Liver (tissue), 9 donors: ENCODE results near the gene CT47A1. TPM values are rescaled to one million over a fixed set of nuclear protein-coding genes. Genes with fewer than 3 reads are reported as not detected.

Source experiments
- DNase-seq: peaks from one replicate; pipeline ENCODE4 v3.0.0-alpha.2; 2017; ENCODE audit warnings: low spot score
- H3K27ac ChIP-seq, 2 donors: one replicate each; pipeline ENCODE4 v1.7.0; 2013; ENCODE audit warnings: inconsistent platforms in 2 of 2, low read length in 2 of 2, control low read depth in 1 of 2, low read depth in 1 of 2, mild to moderate bottlenecking in 1 of 2
- H3K27me3 ChIP-seq, 4 donors: one replicate each; pipeline versions ENCODE4 v1.6.1 to v1.7.0; 2013; ENCODE audit warnings: low read length in 3 of 4, inconsistent platforms in 1 of 4, mild to moderate bottlenecking in 1 of 4, moderate library complexity in 1 of 4; ENCODE audit not compliant: control insufficient read depth in 4 of 4, insufficient read depth in 4 of 4
- H3K36me3 ChIP-seq, 4 donors: one replicate each; pipeline versions ENCODE4 v1.6.1 to v1.7.0; 2013; ENCODE audit warnings: low read length in 3 of 4, mild to moderate bottlenecking in 3 of 4, low read depth in 1 of 4, moderate library complexity in 1 of 4; ENCODE audit not compliant: control insufficient read depth in 4 of 4, insufficient read depth in 3 of 4
- H3K4me1 ChIP-seq, 4 donors: one replicate each; pipeline versions ENCODE4 v1.6.1 to v1.7.0; 2013; ENCODE audit warnings: low read length in 3 of 4, mild to moderate bottlenecking in 3 of 4, moderate library complexity in 1 of 4; ENCODE audit not compliant: control insufficient read depth in 4 of 4, insufficient read depth in 4 of 4
- H3K4me3 ChIP-seq, 3 donors: one replicate each; pipeline versions ENCODE4 v1.6.1 to v1.7.0; 2013; ENCODE audit warnings: low read length in 3 of 3, control low read depth in 1 of 3, low read depth in 1 of 3, mild to moderate bottlenecking in 1 of 3
- H3K9ac ChIP-seq, 2 donors: one replicate each; pipeline ENCODE4 v1.7.0; 2013; ENCODE audit warnings: low read length in 2 of 2, mild to moderate bottlenecking in 2 of 2, moderate library complexity in 2 of 2, control low read depth in 1 of 2, low read depth in 1 of 2
- H3K9me3 ChIP-seq, 4 donors: one replicate each; pipeline versions ENCODE4 v1.6.1 to v1.7.0; 2013; ENCODE audit warnings: low read length in 3 of 4; ENCODE audit not compliant: control insufficient read depth in 4 of 4
- EGR1 ChIP-seq, 2 donors: IDR thresholded peaks; 2 replicates each; pipeline ENCODE4 v1.6.1; 2016 to 2018; ENCODE audit warnings: antibody characterized with exemption in 2 of 2, low read depth in 2 of 2
- FOXA1 ChIP-seq: IDR thresholded peaks from 2 replicates; pipeline ENCODE4 v1.6.1; 2016; ENCODE audit warnings: antibody characterized with exemption
- FOXA2 ChIP-seq: IDR thresholded peaks from 2 replicates; pipeline ENCODE4 v1.6.1; 2016; ENCODE audit warnings: antibody characterized with exemption
- GABPA ChIP-seq, 2 donors: IDR thresholded peaks in 1 of 2; conservative IDR thresholded peaks in 1 of 2; 2 replicates each; pipeline ENCODE4 v1.6.1; 2016; ENCODE audit warnings: antibody characterized with exemption in 2 of 2, mild to moderate bottlenecking in 1 of 2, moderate library complexity in 1 of 2
- HNF4A ChIP-seq, 2 donors: conservative IDR thresholded peaks; 2 replicates each; pipeline ENCODE4 v1.6.1; 2016; ENCODE audit warnings: antibody characterized with exemption in 2 of 2, mild to moderate bottlenecking in 2 of 2
- HNF4G ChIP-seq: IDR thresholded peaks from 2 replicates; pipeline ENCODE4 v1.6.1; 2016; ENCODE audit warnings: antibody characterized with exemption
- JUND ChIP-seq, 2 donors: IDR thresholded peaks; 2 replicates each; pipeline ENCODE4 v1.6.1; 2016; ENCODE audit warnings: antibody characterized with exemption in 2 of 2
- NR2F2 ChIP-seq: IDR thresholded peaks from 2 replicates; pipeline ENCODE4 v1.6.1; 2016; ENCODE audit warnings: antibody characterized with exemption
- RAD21 ChIP-seq, 2 donors: IDR thresholded peaks; 2 replicates each; pipeline ENCODE4 v1.6.1; 2016; ENCODE audit warnings: antibody characterized with exemption in 2 of 2, mild to moderate bottlenecking in 2 of 2
- RXRA ChIP-seq, 2 donors: IDR thresholded peaks; 2 replicates each; pipeline ENCODE4 v1.6.1; 2017 to 2018; ENCODE audit warnings: antibody characterized with exemption in 2 of 2, mild to moderate bottlenecking in 1 of 2
- SP1 ChIP-seq: IDR thresholded peaks from 2 replicates; pipeline ENCODE4 v1.6.1; 2018; ENCODE audit warnings: antibody characterized with exemption, mild to moderate bottlenecking
- TAF1 ChIP-seq: conservative IDR thresholded peaks from 2 replicates; pipeline ENCODE4 v1.6.1; 2016; ENCODE audit warnings: antibody characterized with exemption, mild to moderate bottlenecking
- YY1 ChIP-seq: IDR thresholded peaks from 2 replicates; pipeline ENCODE4 v1.6.1; 2016; ENCODE audit warnings: antibody characterized with exemption, mild to moderate bottlenecking
- WGBS: extraction: QIAGEN DNeasy Blood & Tissue Kit; methylation state at CpG from one replicate; pipeline ENCODE4 v1.1.7; 2013; 5-methylcytosine and 5-hydroxymethylcytosine counted together
- polyA plus RNA-seq, 2 donors: library from polyadenylated mRNA; stranded (reverse) in 1 of 2; unstranded in 1 of 2; fragments of 200-250 nt in 1 of 2; fragments of >200 nt in 1 of 2; fragmentation: Nextera tagmentation in 1 of 2; extraction: Ambion mirVana in 1 of 2; gene quantifications; one replicate each; pipeline versions ENCODE4 v1.2.1 to v1.2.3, GENCODE V29; 2013 to 2015
- total RNA-seq, 2 donors: library from RNA; depleted of rRNA; stranded (reverse); fragments of >200 nt; gene quantifications; one replicate each; pipeline ENCODE4 v1.2.3, GENCODE V29; 2014
- TF ChIP-seq, protein P1 (sequence below): IDR thresholded peaks from 2 replicates; pipeline ENCODE4 v1.6.1; 2016; ENCODE audit warnings: antibody characterized with exemption, mild to moderate bottlenecking
- TF ChIP-seq, protein P2 (sequence below): IDR thresholded peaks from 2 replicates; pipeline ENCODE4 v1.6.1; 2016; ENCODE audit warnings: antibody characterized with exemption
- TF ChIP-seq, protein P3 (sequence below): IDR thresholded peaks from 2 replicates; pipeline ENCODE4 v1.6.1; 2016; ENCODE audit warnings: antibody characterized with exemption
- TF ChIP-seq, protein P4 (sequence below): fragments of 150-350 bp; IDR thresholded peaks from 2 replicates; pipeline ENCODE4 v1.5.1; 2017; ENCODE audit warnings: improper control_type of control experiment, low read depth, low read length; ENCODE audit not compliant: missing input control
- TF ChIP-seq, protein P5 (sequence below): IDR thresholded peaks from 2 replicates; pipeline ENCODE4 v1.6.1; 2016; ENCODE audit warnings: antibody characterized with exemption
- donor health status: healthy.
- donor health status: healthy.
- donor health status: healthy.
- donor health status: healthy.
- donor health status: healthy.

Gene CT47A1
- total and polyA plus RNA-seq, 4 donors = not detected

DNA sequence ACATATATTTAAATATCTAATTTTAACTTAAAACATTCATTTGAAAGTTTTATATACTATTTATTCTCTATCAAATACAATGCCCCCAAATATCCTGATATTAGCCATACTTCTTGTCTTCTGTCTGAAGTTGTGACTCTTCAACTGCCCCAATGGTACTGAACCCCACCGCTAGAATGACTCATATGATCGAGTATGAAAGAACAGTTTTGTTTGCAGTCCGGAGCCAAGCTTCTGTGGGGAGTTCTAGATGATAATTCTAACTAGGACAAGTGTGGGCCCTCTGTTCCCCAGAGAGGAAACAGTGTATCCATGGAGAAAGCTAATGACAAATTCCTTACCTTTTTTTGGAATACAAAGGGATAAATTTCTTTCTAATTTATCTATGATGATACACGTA lies 24.7 kb upstream of the CT47A1 start:
- no peak overlapping the region for H3K4me3 ChIP-seq
- H3K4me1 ChIP-seq = peaks cover 0 to 6% (median 4%) of the 10 kb centered on the region in 4 donors
- H3K27me3 ChIP-seq = no peaks in the 10 kb centered on the region
- no peak overlapping the region for H3K27ac ChIP-seq
- H3K9ac ChIP-seq = no peak overlapping the region
- peaks cover 0 to 12% (median 6%) of the 10 kb centered on the region in 4 donors for H3K9me3 ChIP-seq
- TF ChIP-seq, protein P1, sequence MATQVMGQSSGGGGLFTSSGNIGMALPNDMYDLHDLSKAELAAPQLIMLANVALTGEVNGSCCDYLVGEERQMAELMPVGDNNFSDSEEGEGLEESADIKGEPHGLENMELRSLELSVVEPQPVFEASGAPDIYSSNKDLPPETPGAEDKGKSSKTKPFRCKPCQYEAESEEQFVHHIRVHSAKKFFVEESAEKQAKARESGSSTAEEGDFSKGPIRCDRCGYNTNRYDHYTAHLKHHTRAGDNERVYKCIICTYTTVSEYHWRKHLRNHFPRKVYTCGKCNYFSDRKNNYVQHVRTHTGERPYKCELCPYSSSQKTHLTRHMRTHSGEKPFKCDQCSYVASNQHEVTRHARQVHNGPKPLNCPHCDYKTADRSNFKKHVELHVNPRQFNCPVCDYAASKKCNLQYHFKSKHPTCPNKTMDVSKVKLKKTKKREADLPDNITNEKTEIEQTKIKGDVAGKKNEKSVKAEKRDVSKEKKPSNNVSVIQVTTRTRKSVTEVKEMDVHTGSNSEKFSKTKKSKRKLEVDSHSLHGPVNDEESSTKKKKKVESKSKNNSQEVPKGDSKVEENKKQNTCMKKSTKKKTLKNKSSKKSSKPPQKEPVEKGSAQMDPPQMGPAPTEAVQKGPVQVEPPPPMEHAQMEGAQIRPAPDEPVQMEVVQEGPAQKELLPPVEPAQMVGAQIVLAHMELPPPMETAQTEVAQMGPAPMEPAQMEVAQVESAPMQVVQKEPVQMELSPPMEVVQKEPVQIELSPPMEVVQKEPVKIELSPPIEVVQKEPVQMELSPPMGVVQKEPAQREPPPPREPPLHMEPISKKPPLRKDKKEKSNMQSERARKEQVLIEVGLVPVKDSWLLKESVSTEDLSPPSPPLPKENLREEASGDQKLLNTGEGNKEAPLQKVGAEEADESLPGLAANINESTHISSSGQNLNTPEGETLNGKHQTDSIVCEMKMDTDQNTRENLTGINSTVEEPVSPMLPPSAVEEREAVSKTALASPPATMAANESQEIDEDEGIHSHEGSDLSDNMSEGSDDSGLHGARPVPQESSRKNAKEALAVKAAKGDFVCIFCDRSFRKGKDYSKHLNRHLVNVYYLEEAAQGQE = no peak
- TF ChIP-seq TAF1 = no peak
- TF ChIP-seq, protein P2, sequence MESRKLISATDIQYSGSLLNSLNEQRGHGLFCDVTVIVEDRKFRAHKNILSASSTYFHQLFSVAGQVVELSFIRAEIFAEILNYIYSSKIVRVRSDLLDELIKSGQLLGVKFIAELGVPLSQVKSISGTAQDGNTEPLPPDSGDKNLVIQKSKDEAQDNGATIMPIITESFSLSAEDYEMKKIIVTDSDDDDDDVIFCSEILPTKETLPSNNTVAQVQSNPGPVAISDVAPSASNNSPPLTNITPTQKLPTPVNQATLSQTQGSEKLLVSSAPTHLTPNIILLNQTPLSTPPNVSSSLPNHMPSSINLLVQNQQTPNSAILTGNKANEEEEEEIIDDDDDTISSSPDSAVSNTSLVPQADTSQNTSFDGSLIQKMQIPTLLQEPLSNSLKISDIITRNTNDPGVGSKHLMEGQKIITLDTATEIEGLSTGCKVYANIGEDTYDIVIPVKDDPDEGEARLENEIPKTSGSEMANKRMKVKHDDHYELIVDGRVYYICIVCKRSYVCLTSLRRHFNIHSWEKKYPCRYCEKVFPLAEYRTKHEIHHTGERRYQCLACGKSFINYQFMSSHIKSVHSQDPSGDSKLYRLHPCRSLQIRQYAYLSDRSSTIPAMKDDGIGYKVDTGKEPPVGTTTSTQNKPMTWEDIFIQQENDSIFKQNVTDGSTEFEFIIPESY = no peak
- no peak for TF ChIP-seq NR2F2
- no peak for TF ChIP-seq HNF4A (conservative IDR thresholded peaks at IDR 0.05)
- TF ChIP-seq YY1 = no peak
- no peak for TF ChIP-seq RXRA (IDR thresholded peaks at IDR 0.05)
- TF ChIP-seq RAD21 (IDR thresholded peaks at IDR 0.05) = no peak
- no peak for TF ChIP-seq HNF4G
- no peak for TF ChIP-seq FOXA2
- no peak for TF ChIP-seq JUND (IDR thresholded peaks at IDR 0.05)
- TF ChIP-seq, protein P3, sequence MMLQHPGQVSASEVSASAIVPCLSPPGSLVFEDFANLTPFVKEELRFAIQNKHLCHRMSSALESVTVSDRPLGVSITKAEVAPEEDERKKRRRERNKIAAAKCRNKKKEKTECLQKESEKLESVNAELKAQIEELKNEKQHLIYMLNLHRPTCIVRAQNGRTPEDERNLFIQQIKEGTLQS = no peak
- TF ChIP-seq, protein P4, sequence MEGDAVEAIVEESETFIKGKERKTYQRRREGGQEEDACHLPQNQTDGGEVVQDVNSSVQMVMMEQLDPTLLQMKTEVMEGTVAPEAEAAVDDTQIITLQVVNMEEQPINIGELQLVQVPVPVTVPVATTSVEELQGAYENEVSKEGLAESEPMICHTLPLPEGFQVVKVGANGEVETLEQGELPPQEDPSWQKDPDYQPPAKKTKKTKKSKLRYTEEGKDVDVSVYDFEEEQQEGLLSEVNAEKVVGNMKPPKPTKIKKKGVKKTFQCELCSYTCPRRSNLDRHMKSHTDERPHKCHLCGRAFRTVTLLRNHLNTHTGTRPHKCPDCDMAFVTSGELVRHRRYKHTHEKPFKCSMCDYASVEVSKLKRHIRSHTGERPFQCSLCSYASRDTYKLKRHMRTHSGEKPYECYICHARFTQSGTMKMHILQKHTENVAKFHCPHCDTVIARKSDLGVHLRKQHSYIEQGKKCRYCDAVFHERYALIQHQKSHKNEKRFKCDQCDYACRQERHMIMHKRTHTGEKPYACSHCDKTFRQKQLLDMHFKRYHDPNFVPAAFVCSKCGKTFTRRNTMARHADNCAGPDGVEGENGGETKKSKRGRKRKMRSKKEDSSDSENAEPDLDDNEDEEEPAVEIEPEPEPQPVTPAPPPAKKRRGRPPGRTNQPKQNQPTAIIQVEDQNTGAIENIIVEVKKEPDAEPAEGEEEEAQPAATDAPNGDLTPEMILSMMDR = no peak
- no peak for TF ChIP-seq FOXA1
- no peak for TF ChIP-seq SP1
- no peak for TF ChIP-seq GABPA (IDR thresholded peaks at IDR 0.05 in 1 of 2, conservative IDR thresholded peaks at IDR 0.05 in 1 of 2)
- H3K36me3 ChIP-seq = no peaks in the 10 kb centered on the region
- no peak for DNase-seq
- WGBS = 83% methylated on average over 4 of the region's 4 CpGs

DNA sequence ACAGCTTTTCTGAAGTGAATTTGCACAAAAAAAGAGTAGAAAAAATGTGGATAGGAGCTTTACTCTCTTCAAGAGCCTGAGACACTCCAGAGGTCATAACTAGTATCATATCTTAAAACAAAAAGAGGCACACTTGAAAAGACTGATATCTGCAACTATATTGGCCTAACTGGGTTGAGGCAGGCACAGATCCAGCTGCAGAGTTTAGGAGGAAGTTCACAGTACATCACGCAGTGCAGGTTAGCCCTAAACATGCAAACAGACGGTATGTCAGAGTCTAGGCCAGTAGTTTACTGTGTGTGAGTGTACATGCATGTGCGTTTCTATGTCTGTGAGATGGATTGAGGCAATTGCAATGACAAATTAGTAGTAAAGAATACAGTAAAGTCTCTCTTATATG lies 24.2 kb upstream of the CT47A1 start:
- Histone ChIP-seq H3K27ac (no peak overlapping the region), H3K9me3 (peaks cover 0 to 11% (median 4%) of the 10 kb centered on the region in 4 donors), H3K27me3 (no peaks in the 10 kb centered on the region), H3K4me1 (peaks cover 0 to 6% (median 4%) of the 10 kb centered on the region in 4 donors), H3K9ac (no peak overlapping the region), H3K4me3 (no peak overlapping the region), H3K36me3 (no peaks in the 10 kb centered on the region)
- WGBS = 75% methylated on average over 3 of the region's 3 CpGs
- no peak for TF ChIP-seq FOXA2
- TF ChIP-seq GABPA (IDR thresholded peaks at IDR 0.05 in 1 of 2, conservative IDR thresholded peaks at IDR 0.05 in 1 of 2) = no peak
- no peak for TF ChIP-seq HNF4A (conservative IDR thresholded peaks at IDR 0.05)
- no peak for TF ChIP-seq RAD21 (IDR thresholded peaks at IDR 0.05)
- no peak for TF ChIP-seq YY1
- TF ChIP-seq, protein P4 = no peak
- no peak for TF ChIP-seq RXRA (IDR thresholded peaks at IDR 0.05)
- TF ChIP-seq, protein P5, sequence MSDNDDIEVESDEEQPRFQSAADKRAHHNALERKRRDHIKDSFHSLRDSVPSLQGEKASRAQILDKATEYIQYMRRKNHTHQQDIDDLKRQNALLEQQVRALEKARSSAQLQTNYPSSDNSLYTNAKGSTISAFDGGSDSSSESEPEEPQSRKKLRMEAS = no peak
- TF ChIP-seq SP1 = no peak
- no peak for TF ChIP-seq FOXA1
- no peak for TF ChIP-seq EGR1 (IDR thresholded peaks at IDR 0.05; ENCODE audit: low read depth in 2 of 2)
- TF ChIP-seq TAF1 = no peak
- TF ChIP-seq, protein P3 = no peak
- no peak for TF ChIP-seq HNF4G
- TF ChIP-seq JUND (IDR thresholded peaks at IDR 0.05) = no peak
- no peak for DNase-seq
